ENCODE data around the gene ZC3H11A.
"Not testable (repeated sequence)": the region's sequence is repeated elsewhere in the genome, so short reads cannot be mapped to it uniquely, and the experiment has no call there.

- TF ChIP-seq EP300 (IDR thresholded peaks at IDR 0.05; ENCODE audit: low read depth); CTCF (IDR thresholded peaks at IDR 0.05): not testable (repeated sequence)
Observed at GRCh38 chr1:203793561-203793960, 1.9 kb upstream of the ZC3H11A start.

Measured in transverse colon (tissue), 3 donors.